ENCODE data around the gene OGT. TPM values are rescaled to one million over a fixed set of nuclear protein-coding genes. Genes with fewer than 3 reads are reported as not detected.

The OGT gene
- total RNA-seq, 1 experiment from 2014 or later: 116 TPM

DNA sequence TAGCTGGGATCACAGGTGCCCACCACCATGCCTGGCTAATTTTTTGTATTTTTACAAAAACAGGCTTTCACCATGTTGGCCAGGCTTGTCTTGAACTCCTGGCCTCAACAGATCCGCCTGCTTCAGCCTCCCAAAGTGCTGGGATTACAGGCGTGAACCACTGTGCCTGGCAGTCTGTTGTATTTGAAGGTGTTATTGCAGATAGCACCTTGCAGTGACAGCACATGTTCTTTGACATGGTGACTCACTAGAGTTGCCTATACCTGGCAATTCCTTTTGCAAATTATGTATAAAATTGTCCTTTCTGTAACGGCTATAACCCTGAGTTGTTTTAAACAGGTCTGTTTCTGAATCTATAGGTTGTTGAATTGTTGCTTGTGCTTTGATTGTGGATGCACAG lies 7.9 kb downstream of the OGT start:
- peaks cover 37% of the 10 kb centered on the region for H3K9me3 ChIP-seq (ENCODE audit: control insufficient read depth, low read depth, low read length)
- H2BK15ac ChIP-seq (ENCODE audit: low read depth, low read length): no peak overlapping the region
- DNase-seq: no peak
- Mint-ChIP-seq H3K36me3 (ENCODE audit: insufficient read depth in 1 of 3, low read depth in 3 of 3) (peaks cover 23 to 59% (median 55%) of the 10 kb centered on the region in 3 experiments), H3K4me1 (peaks cover 21 to 27% of the 10 kb centered on the region in 2 experiments), H3K9me3 (peaks cover 59 to 61% of the 10 kb centered on the region in 2 experiments), H3K27me3 (ENCODE audit: low read depth) (no peaks in the 10 kb centered on the region), H3K4me3 (0 out of 5 replicates have a peak overlapping the region, but pooled peaks of 1 of the 2 experiments have one; percentile 8), H3K27ac (no peak overlapping the region)
- H3K79me2 ChIP-seq (ENCODE audit: insufficient read depth, low read length): peaks cover 37% of the 10 kb centered on the region; the same call in 1 of the 2 replicates
- no peak overlapping the region for H3K4me2 ChIP-seq (ENCODE audit: insufficient read depth, insufficient read length, low read length)
- no peak overlapping the region for H2BK20ac ChIP-seq (ENCODE audit: low read depth, low read length, poor library complexity, severe bottlenecking)
- no peak overlapping the region for H2AK5ac ChIP-seq (ENCODE audit: insufficient read length, low read length)
- no peak overlapping the region for H3K14ac ChIP-seq (ENCODE audit: insufficient read depth, low read length)
- no peak overlapping the region for H4K8ac ChIP-seq (replicated peaks; ENCODE audit: insufficient read length, low read depth, low read length)
- H3K23me2 ChIP-seq (ENCODE audit: insufficient read length, low read depth, low read length, poor library complexity, severe bottlenecking): no peaks in the 10 kb centered on the region
- no peak overlapping the region for H2BK5ac ChIP-seq (ENCODE audit: insufficient read length, low read length)
- no peak overlapping the region for H3K23ac ChIP-seq (ENCODE audit: insufficient read length, low read depth, low read length)
- TF ChIP-seq, protein P1, sequence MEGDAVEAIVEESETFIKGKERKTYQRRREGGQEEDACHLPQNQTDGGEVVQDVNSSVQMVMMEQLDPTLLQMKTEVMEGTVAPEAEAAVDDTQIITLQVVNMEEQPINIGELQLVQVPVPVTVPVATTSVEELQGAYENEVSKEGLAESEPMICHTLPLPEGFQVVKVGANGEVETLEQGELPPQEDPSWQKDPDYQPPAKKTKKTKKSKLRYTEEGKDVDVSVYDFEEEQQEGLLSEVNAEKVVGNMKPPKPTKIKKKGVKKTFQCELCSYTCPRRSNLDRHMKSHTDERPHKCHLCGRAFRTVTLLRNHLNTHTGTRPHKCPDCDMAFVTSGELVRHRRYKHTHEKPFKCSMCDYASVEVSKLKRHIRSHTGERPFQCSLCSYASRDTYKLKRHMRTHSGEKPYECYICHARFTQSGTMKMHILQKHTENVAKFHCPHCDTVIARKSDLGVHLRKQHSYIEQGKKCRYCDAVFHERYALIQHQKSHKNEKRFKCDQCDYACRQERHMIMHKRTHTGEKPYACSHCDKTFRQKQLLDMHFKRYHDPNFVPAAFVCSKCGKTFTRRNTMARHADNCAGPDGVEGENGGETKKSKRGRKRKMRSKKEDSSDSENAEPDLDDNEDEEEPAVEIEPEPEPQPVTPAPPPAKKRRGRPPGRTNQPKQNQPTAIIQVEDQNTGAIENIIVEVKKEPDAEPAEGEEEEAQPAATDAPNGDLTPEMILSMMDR (conservative IDR thresholded peaks at IDR 0.05): no peak
- no peak overlapping the region for H2BK120ac ChIP-seq (ENCODE audit: low read depth, low read length, poor library complexity, severe bottlenecking)
- no CpG with 5 or more reads among the region's 3 CpGs for WGBS (ENCODE audit: extremely low coverage, insufficient read length, low lambda C conversion rate)
- H3K4me1 ChIP-seq (ENCODE audit: insufficient read depth, low read length): no peaks in the 10 kb centered on the region; the same call in 1 of the 2 replicates
- H3T11ph ChIP-seq (ENCODE audit: low read length): no peak overlapping the region
- H3K27ac ChIP-seq (ENCODE audit: insufficient read length, low read depth, low read length): no peak overlapping the region
- no peak overlapping the region for H3K4ac ChIP-seq (ENCODE audit: low read depth, low read length)
- no peak overlapping the region for H4K91ac ChIP-seq (ENCODE audit: insufficient read length, low read depth, low read length)
- H3K56ac ChIP-seq (ENCODE audit: insufficient read length, low read depth, low read length): no peak overlapping the region
- no peak overlapping the region for H4K5ac ChIP-seq (ENCODE audit: insufficient read length, low read depth, low read length)
- H2BK12ac ChIP-seq (ENCODE audit: insufficient read length, low read depth, low read length): no peak overlapping the region
- no peak overlapping the region for H3K9ac ChIP-seq (ENCODE audit: extremely low read depth, insufficient read length, low read length)
- H3K27me3 ChIP-seq (ENCODE audit: insufficient read depth, low read length): no peaks in the 10 kb centered on the region
- no peak overlapping the region for H3K18ac ChIP-seq (ENCODE audit: insufficient read length, low read depth, low read length)
- H2AFZ ChIP-seq (ENCODE audit: low read length): no peak overlapping the region
- H3K79me1 ChIP-seq (ENCODE audit: insufficient read depth, low read depth, low read length, poor library complexity, severe bottlenecking): no peaks in the 10 kb centered on the region
- H4K20me1 ChIP-seq (ENCODE audit: control insufficient read depth, insufficient read depth, insufficient read length): no peaks in the 10 kb centered on the region
